OCI-LY3 (cell line): ENCODE measurements around the gene CACNB1.

Source experiments
- H2AFZ ChIP-seq: fragments of 200-600, 300-600 bp; shearing (Covaris generic); 2 replicates; pipeline ENCODE4 v1.6.0; 2014; ENCODE audit warnings: antibody characterized with exemption, low read depth, low read length
- H3K27ac ChIP-seq: fragments of 200-600, 300-600 bp; sonication (generic); 2 replicates; pipeline ENCODE4 v1.5.1; 2014; ENCODE audit warnings: mild to moderate bottlenecking, low read length, moderate library complexity, mixed read lengths
- H3K27me3 ChIP-seq: fragments of 200-600, 300-600 bp; sonication (generic); 2 replicates; pipeline ENCODE4 v1.6.1; 2014; ENCODE audit warnings: low read depth, low read length, mixed read lengths
- H3K36me3 ChIP-seq: fragments of 200-600, 300-600 bp; sonication (generic); replicated peaks from 2 replicates; pipeline ENCODE3; 2014; ENCODE audit warnings: low read depth, low read length, mixed read lengths
- H3K4me1 ChIP-seq: fragments of 300-600, 200-600 bp; sonication (generic); 2 replicates; pipeline ENCODE4 v1.6.1; 2014; ENCODE audit warnings: low read length, mixed read lengths
- H3K4me2 ChIP-seq: fragments of 200-600, 300-600 bp; sonication (generic); 2 replicates; pipeline ENCODE4 v1.6.1; 2014; ENCODE audit warnings: low read length, mixed read lengths
- H3K4me3 ChIP-seq: fragments of 300-600, 200-600 bp; sonication (generic); 2 replicates; pipeline ENCODE4 v1.5.1; 2014; ENCODE audit warnings: antibody characterized with exemption, mild to moderate bottlenecking, low read length, moderate library complexity
- H3K79me2 ChIP-seq: fragments of 300-600, 200-600 bp; shearing (Covaris generic); 2 replicates; pipeline ENCODE4 v1.6.1; 2014; ENCODE audit warnings: mild to moderate bottlenecking, low read length, mixed read lengths
- H3K9ac ChIP-seq: fragments of 300-600, 200-600 bp; shearing (Covaris generic); 2 replicates; pipeline ENCODE4 v1.6.0; 2014; ENCODE audit warnings: mild to moderate bottlenecking, low read length, moderate library complexity
- H3K9me3 ChIP-seq: fragments of 200-600, 300-600 bp; shearing (Covaris generic); 2 replicates; pipeline ENCODE4 v1.6.1; 2014; ENCODE audit warnings: low read length, mixed read lengths; ENCODE audit not compliant: insufficient read depth
- H4K20me1 ChIP-seq: fragments of 200-600, 300-600 bp; sonication (generic); 2 replicates; pipeline ENCODE4 v1.6.1; 2016; ENCODE audit warnings: low read length, mixed read lengths; ENCODE audit not compliant: insufficient read depth
- EZH2phosphoT487 ChIP-seq: fragments of 200-600 bp; shearing (Covaris generic); IDR thresholded peaks from 2 replicates; pipeline ENCODE4 v1.6.1; 2018; ENCODE audit warnings: antibody characterized with exemption, mixed run types, low read depth
- TF ChIP-seq, protein P1 (sequence below): fragments of 200-600, 300-600 bp; sonication (generic); IDR thresholded peaks from 2 replicates; pipeline ENCODE4 v1.5.1; 2014; ENCODE audit warnings: antibody characterized with exemption, low read length, low read depth

The CACNB1 gene

DNA sequence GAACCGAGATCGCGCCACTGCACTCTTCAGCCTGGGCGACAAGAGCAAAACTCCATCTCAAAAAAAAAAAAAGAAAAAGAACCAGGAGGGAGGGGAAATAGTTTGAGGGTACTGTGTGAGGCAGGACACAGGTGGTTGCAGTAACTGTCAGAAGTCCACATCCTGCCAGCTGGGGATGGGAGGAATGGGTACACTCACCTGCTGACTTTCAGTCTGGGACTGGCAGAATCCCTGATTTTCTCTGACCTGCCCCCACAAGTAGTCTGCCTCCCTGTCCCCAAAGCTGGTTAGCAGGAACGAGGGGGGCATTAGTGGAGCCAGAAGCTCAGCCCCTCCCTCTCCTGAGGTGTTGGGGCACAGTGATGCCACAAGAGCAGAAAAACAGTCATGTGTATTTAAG lies 24.4 kb downstream of the CACNB1 start:
- Histone ChIP-seq H3K9me3 (no peaks in the 10 kb centered on the region), H4K20me1 (no peaks in the 10 kb centered on the region; the same call in 1 of the 2 replicates), H3K27ac (no peak overlapping the region), H3K4me2 (no peak overlapping the region), H3K27me3 (no peaks in the 10 kb centered on the region), H3K4me3 (no peak overlapping the region), H3K36me3 (peaks cover 7% of the 10 kb centered on the region), H3K4me1 (no peaks in the 10 kb centered on the region), H3K79me2 (no peaks in the 10 kb centered on the region), H3K9ac (no peak overlapping the region), H2AFZ (no peak overlapping the region)
- TF ChIP-seq EZH2phosphoT487 = no peak
- TF ChIP-seq, protein P1, sequence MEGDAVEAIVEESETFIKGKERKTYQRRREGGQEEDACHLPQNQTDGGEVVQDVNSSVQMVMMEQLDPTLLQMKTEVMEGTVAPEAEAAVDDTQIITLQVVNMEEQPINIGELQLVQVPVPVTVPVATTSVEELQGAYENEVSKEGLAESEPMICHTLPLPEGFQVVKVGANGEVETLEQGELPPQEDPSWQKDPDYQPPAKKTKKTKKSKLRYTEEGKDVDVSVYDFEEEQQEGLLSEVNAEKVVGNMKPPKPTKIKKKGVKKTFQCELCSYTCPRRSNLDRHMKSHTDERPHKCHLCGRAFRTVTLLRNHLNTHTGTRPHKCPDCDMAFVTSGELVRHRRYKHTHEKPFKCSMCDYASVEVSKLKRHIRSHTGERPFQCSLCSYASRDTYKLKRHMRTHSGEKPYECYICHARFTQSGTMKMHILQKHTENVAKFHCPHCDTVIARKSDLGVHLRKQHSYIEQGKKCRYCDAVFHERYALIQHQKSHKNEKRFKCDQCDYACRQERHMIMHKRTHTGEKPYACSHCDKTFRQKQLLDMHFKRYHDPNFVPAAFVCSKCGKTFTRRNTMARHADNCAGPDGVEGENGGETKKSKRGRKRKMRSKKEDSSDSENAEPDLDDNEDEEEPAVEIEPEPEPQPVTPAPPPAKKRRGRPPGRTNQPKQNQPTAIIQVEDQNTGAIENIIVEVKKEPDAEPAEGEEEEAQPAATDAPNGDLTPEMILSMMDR = no peak

DNA sequence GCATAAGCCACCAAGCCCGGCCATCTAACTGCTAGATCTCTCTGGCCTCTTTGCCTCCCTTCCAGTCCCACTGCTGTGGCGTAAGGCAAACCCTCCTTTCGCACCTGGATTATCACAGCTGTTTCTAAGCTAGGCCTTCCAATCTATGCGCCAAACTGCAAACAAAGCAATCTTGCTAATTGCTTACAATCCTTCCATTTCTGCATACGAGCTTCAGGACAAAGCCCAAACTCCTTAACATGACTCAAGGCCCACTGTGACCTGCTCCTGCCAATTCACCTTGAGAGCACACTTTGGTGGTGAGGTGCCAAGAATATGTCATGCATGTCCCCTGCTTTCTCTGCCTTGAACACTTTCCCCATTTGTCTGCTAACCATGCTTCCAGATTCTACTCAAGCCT lies 25.5 kb downstream of the CACNB1 start:
- no peak overlapping the region for H3K27ac ChIP-seq
- H3K27me3 ChIP-seq = peaks cover 4% of the 10 kb centered on the region; the same call in 1 of the 2 replicates
- no peak overlapping the region for H2AFZ ChIP-seq
- peaks cover 7% of the 10 kb centered on the region for H3K36me3 ChIP-seq
- no peak overlapping the region for H3K4me2 ChIP-seq
- no peaks in the 10 kb centered on the region for H3K9me3 ChIP-seq
- H3K4me3 ChIP-seq = no peak overlapping the region
- H3K4me1 ChIP-seq = no peaks in the 10 kb centered on the region
- no peaks in the 10 kb centered on the region; the same call in 1 of the 2 replicates for H4K20me1 ChIP-seq
- no peak for TF ChIP-seq EZH2phosphoT487
- TF ChIP-seq, protein P1 = no peak
- H3K79me2 ChIP-seq = no peaks in the 10 kb centered on the region
- no peak overlapping the region for H3K9ac ChIP-seq

DNA sequence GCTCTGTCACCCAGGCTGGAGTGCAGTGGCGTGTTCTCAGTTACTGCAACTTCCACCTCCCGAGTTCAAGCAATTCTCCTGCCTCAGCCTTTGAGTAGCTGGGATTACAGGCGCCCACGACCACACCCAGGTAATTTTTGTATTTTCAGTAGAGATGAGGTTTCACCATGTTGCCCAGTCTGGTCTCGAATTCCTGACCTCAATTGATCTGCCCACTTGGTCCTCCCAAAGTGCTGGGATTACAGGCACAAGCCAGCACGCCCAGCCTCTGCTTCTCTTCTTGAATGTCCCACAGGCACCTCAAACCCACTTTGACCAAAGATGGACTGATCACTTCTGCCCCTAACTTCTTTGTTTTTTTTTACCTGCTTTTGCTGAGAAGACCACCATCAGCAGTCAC lies 26.9 kb downstream of the CACNB1 start:
- TF ChIP-seq EZH2phosphoT487 = no peak
- TF ChIP-seq, protein P1 = no peak
- H3K4me1 ChIP-seq = no peaks in the 10 kb centered on the region
- H3K4me3 ChIP-seq = no peak overlapping the region
- 0 out of 2 replicates have a peak overlapping the region, but pooled peaks have one; percentile 9 for H3K4me2 ChIP-seq
- no peak overlapping the region for H3K27ac ChIP-seq
- H3K36me3 ChIP-seq = no peaks in the 10 kb centered on the region
- no peak overlapping the region for H3K9ac ChIP-seq
- H3K79me2 ChIP-seq = no peaks in the 10 kb centered on the region
- H2AFZ ChIP-seq = no peak overlapping the region
- no peaks in the 10 kb centered on the region for H3K9me3 ChIP-seq
- peaks cover 4% of the 10 kb centered on the region for H3K27me3 ChIP-seq
- no peaks in the 10 kb centered on the region for H4K20me1 ChIP-seq

DNA sequence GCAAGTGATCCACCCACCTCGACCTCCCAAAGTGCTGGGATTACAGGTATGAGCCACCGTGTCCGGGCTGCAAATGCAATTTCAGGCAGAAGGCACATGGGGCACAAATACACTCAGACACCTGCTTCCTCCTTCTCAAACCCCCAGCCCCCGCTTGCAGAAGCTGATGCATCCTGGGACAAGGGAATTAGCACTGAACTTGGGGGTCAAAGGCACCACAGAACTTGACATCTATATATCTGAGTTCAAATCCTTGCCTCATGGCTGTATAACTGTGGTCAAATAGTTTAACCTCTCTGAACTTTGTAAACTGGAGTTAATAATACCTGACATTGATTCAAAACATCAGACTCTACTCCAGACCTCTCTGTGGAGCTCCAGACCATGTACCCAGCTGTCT lies 27.4 kb downstream of the CACNB1 start:
- Histone ChIP-seq H4K20me1 (no peaks in the 10 kb centered on the region), H3K79me2 (no peaks in the 10 kb centered on the region), H3K9ac (no peak overlapping the region), H2AFZ (no peak overlapping the region), H3K4me2 (peak overlapping the region; percentile 9; the same call in 1 of the 2 replicates), H3K4me3 (no peak overlapping the region), H3K9me3 (no peaks in the 10 kb centered on the region), H3K27me3 (peaks cover 4% of the 10 kb centered on the region), H3K4me1 (no peaks in the 10 kb centered on the region), H3K36me3 (no peaks in the 10 kb centered on the region), H3K27ac (no peak overlapping the region)
- TF ChIP-seq EZH2phosphoT487 = no peak
- TF ChIP-seq, protein P1 = no peak
